ENCODE data around the gene PRKCA. TPM values are rescaled to one million over a fixed set of nuclear protein-coding genes. Genes with fewer than 3 reads are reported as not detected.

The PRKCA gene
- total and polyA plus RNA-seq, 9 donors = 9.1 to 67.6 (median 37.2) TPM

- TF ChIP-seq CTCF (IDR thresholded peaks at IDR 0.05) = no peak
- no peak for TF ChIP-seq EP300 (IDR thresholded peaks at IDR 0.05)
- TF ChIP-seq POLR2A (IDR thresholded peaks at IDR 0.05) = no peak
- H3K9me3 ChIP-seq = no peaks in the 10 kb centered on the region
- H3K36me3 ChIP-seq = no peaks in the 10 kb centered on the region
- no peak for DNase-seq
- no peaks in the 10 kb centered on the region for H3K27me3 ChIP-seq
- no peak overlapping the region for H3K4me3 ChIP-seq
- H3K27ac ChIP-seq = no peak overlapping the region
- WGBS, 3 donors = 97 to 98% (median 97%) methylated on average over 4 of the region's 4 CpGs
- no peaks in the 10 kb centered on the region for H3K4me1 ChIP-seq (ENCODE audit: insufficient read depth)
- intact Hi-C loops (cut with DNase I) = loop anchor here in 1 of 4 donors (10.0 kb wide), 1 partner anchor 390 kb away; no protein-coding TSS in a partner anchor
Measured at GRCh38 chr17:66664336-66664735, 361.9 kb downstream of the PRKCA start.

- intact Hi-C loops (cut with DNase I) = loop anchor here in 1 of 4 donors (10.0 kb wide), 1 partner anchor 390 kb away; no protein-coding TSS in a partner anchor
- Histone ChIP-seq H3K27me3 (no peaks in the 10 kb centered on the region), H3K4me3 (no peak overlapping the region), H3K27ac (no peak overlapping the region), H3K4me1 (ENCODE audit: insufficient read depth) (no peaks in the 10 kb centered on the region), H3K9me3 (no peaks in the 10 kb centered on the region), H3K36me3 (no peaks in the 10 kb centered on the region)
- no peak for TF ChIP-seq POLR2A (IDR thresholded peaks at IDR 0.05)
- no peak for TF ChIP-seq EP300 (IDR thresholded peaks at IDR 0.05)
- no peak for TF ChIP-seq CTCF (IDR thresholded peaks at IDR 0.05)
- DNase-seq = no peak
- WGBS, 3 donors = 97 to 99% (median 98%) methylated on average over 4 of the region's 4 CpGs
Measured at GRCh38 chr17:66665194-66665593, 362.8 kb downstream of the PRKCA start.

GRCh38 chr17:66667090-66667489 is 364.7 kb downstream of the PRKCA start:
- intact Hi-C loops (cut with DNase I) = loop anchor here in 1 of 4 donors (10.0 kb wide), 1 partner anchor 392 kb away; no protein-coding TSS in a partner anchor
- no peak overlapping the region for H3K27ac ChIP-seq
- no peaks in the 10 kb centered on the region for H3K27me3 ChIP-seq
- no peaks in the 10 kb centered on the region for H3K36me3 ChIP-seq
- TF ChIP-seq EP300 (IDR thresholded peaks at IDR 0.05) (no peak), CTCF (IDR thresholded peaks at IDR 0.05) (no peak), POLR2A (IDR thresholded peaks at IDR 0.05) (no peak)
- no peak overlapping the region for H3K4me3 ChIP-seq
- 91 to 98% (median 94%) methylated on average over 5 of the region's 5 CpGs for WGBS, 3 donors
- H3K4me1 ChIP-seq (ENCODE audit: insufficient read depth) = no peaks in the 10 kb centered on the region
- DNase-seq = no peak
- no peaks in the 10 kb centered on the region for H3K9me3 ChIP-seq

- 95 to 96% (median 96%) methylated on average over 4 of the region's 4 CpGs for WGBS, 3 donors
- Histone ChIP-seq H3K4me3 (no peak overlapping the region), H3K36me3 (no peaks in the 10 kb centered on the region), H3K27me3 (no peaks in the 10 kb centered on the region), H3K9me3 (no peaks in the 10 kb centered on the region), H3K27ac (no peak overlapping the region), H3K4me1 (ENCODE audit: insufficient read depth) (no peaks in the 10 kb centered on the region)
- no peak for DNase-seq
- no peak for TF ChIP-seq EP300 (IDR thresholded peaks at IDR 0.05)
- no peak for TF ChIP-seq POLR2A (IDR thresholded peaks at IDR 0.05)
- no peak for TF ChIP-seq CTCF (IDR thresholded peaks at IDR 0.05)
- intact Hi-C loops (cut with DNase I) = loop anchor here in 1 of 4 donors (10.0 kb wide), 1 partner anchor 393 kb away; no protein-coding TSS in a partner anchor
Measured at GRCh38 chr17:66667491-66668030, 365.1 kb downstream of the PRKCA start.

Measured in ovary (tissue), 9 donors.